ENCODE results near the gene LRRFIP2. TPM values are rescaled to one million over a fixed set of nuclear protein-coding genes. Genes with fewer than 3 reads are reported as not detected.

LRRFIP2 gene
- total RNA-seq, 1 donor from 2014 or later = 34.1 TPM

GRCh38 chr3:37096975-37097374, 77.4 kb downstream of the LRRFIP2 start:
- DNase-seq (ENCODE audit: low read depth) = no peak
- TF ChIP-seq CTCF (IDR thresholded peaks at IDR 0.05; ENCODE audit: insufficient read depth, low read length, poor library complexity, severe bottlenecking) = no peak
- Histone ChIP-seq H3K27me3 (ENCODE audit: control insufficient read depth, insufficient read depth, low read length) (no peaks in the 10 kb centered on the region), H3K36me3 (ENCODE audit: control insufficient read depth, insufficient read depth, low read length) (no peaks in the 10 kb centered on the region), H3K4me3 (ENCODE audit: low read depth, low read length) (no peak overlapping the region)

- Histone ChIP-seq H3K27me3 (ENCODE audit: control insufficient read depth, insufficient read depth, low read length) (no peaks in the 10 kb centered on the region), H3K4me3 (ENCODE audit: low read depth, low read length) (no peak overlapping the region), H3K36me3 (ENCODE audit: control insufficient read depth, insufficient read depth, low read length) (no peaks in the 10 kb centered on the region)
- TF ChIP-seq CTCF (IDR thresholded peaks at IDR 0.05; ENCODE audit: insufficient read depth, low read length, poor library complexity, severe bottlenecking) = no peak
- no peak for DNase-seq (ENCODE audit: low read depth)
Observed at GRCh38 chr3:37096288-37096687, 78.1 kb downstream of the LRRFIP2 start.

GRCh38 chr3:37094636-37095035, 79.7 kb downstream of the LRRFIP2 start:
- H3K27me3 ChIP-seq (ENCODE audit: control insufficient read depth, insufficient read depth, low read length) = no peaks in the 10 kb centered on the region
- H3K4me3 ChIP-seq (ENCODE audit: low read depth, low read length) = no peak overlapping the region
- TF ChIP-seq CTCF (IDR thresholded peaks at IDR 0.05; ENCODE audit: insufficient read depth, low read length, poor library complexity, severe bottlenecking) = no peak
- no peak for DNase-seq (ENCODE audit: low read depth)
- H3K36me3 ChIP-seq (ENCODE audit: control insufficient read depth, insufficient read depth, low read length) = no peaks in the 10 kb centered on the region

- no peak for DNase-seq (ENCODE audit: low read depth)
- H3K36me3 ChIP-seq (ENCODE audit: control insufficient read depth, insufficient read depth, low read length) = no peaks in the 10 kb centered on the region
- H3K4me3 ChIP-seq (ENCODE audit: low read depth, low read length) = no peak overlapping the region
- H3K27me3 ChIP-seq (ENCODE audit: control insufficient read depth, insufficient read depth, low read length) = no peaks in the 10 kb centered on the region
- TF ChIP-seq CTCF (IDR thresholded peaks at IDR 0.05; ENCODE audit: insufficient read depth, low read length, poor library complexity, severe bottlenecking) = no peak
Observed at GRCh38 chr3:37093481-37093880, 80.9 kb downstream of the LRRFIP2 start.

- Histone ChIP-seq H3K27me3 (ENCODE audit: control insufficient read depth, insufficient read depth, low read length) (no peaks in the 10 kb centered on the region), H3K36me3 (ENCODE audit: control insufficient read depth, insufficient read depth, low read length) (no peaks in the 10 kb centered on the region), H3K4me3 (ENCODE audit: low read depth, low read length) (no peak overlapping the region)
- no peak for TF ChIP-seq CTCF (IDR thresholded peaks at IDR 0.05; ENCODE audit: insufficient read depth, low read length, poor library complexity, severe bottlenecking)
- DNase-seq (ENCODE audit: low read depth) = no peak
Observed at GRCh38 chr3:37092484-37092883, 81.9 kb downstream of the LRRFIP2 start.

- DNase-seq (ENCODE audit: low read depth) = no peak
- no peak for TF ChIP-seq CTCF (IDR thresholded peaks at IDR 0.05; ENCODE audit: insufficient read depth, low read length, poor library complexity, severe bottlenecking)
- H3K36me3 ChIP-seq (ENCODE audit: control insufficient read depth, insufficient read depth, low read length) = no peaks in the 10 kb centered on the region
- H3K4me3 ChIP-seq (ENCODE audit: low read depth, low read length) = no peak overlapping the region
- H3K27me3 ChIP-seq (ENCODE audit: control insufficient read depth, insufficient read depth, low read length) = no peaks in the 10 kb centered on the region
Observed at GRCh38 chr3:37087870-37088269, 86.5 kb downstream of the LRRFIP2 start.
